Psoas muscle (tissue), 8 donors: ENCODE measurements around the gene ATP5IF1. TPM values are rescaled to one million over a fixed set of nuclear protein-coding genes. Genes with fewer than 3 reads are reported as not detected.
A peak's percentile ranks its signal among the peaks of the same experiment; 100 is the strongest.

Experiments
- ATAC-seq, 4 donors: fragments of 200-7000 bp; cut with Tn5 transposase; one replicate each; pipeline ENCODE4 v1.9.1; 2020; ENCODE audit warnings: moderate library complexity in 3 of 4, mild to moderate bottlenecking in 2 of 4
- DNase-seq, 2 donors: peaks; one replicate each; pipeline ENCODE4 v3.0.0-alpha.2; 2020
- H3K27ac ChIP-seq: fragments of 200-600 bp; one replicate; pipeline ENCODE4 v1.8.0; 2022
- H3K27me3 ChIP-seq, 3 donors: fragments of 200-600 bp in 1 of 3; one replicate each; pipeline versions ENCODE4 v1.6.1 to v1.8.0; 2013 to 2022; ENCODE audit warnings: low read length in 2 of 3, mild to moderate bottlenecking in 2 of 3, moderate library complexity in 1 of 3; ENCODE audit not compliant: insufficient read depth in 3 of 3
- H3K36me3 ChIP-seq, 2 donors: fragments of 200-600 bp in 1 of 2; one replicate each; pipeline versions ENCODE4 v1.6.1 to v1.8.0; 2013 to 2022; ENCODE audit warnings: low read depth in 1 of 2, mild to moderate bottlenecking in 1 of 2, moderate library complexity in 1 of 2; ENCODE audit not compliant: insufficient read depth in 1 of 2
- H3K4me1 ChIP-seq: fragments of 200-600 bp; one replicate; pipeline ENCODE4 v1.8.0; 2022
- H3K4me3 ChIP-seq: fragments of 200-600 bp; one replicate; pipeline ENCODE4 v1.8.0; 2022; ENCODE audit warnings: mild to moderate bottlenecking
- H3K9me3 ChIP-seq: fragments of 200-600 bp; one replicate; pipeline ENCODE4 v1.8.0; 2022
- CTCF ChIP-seq: fragments of 200-600 bp; IDR thresholded peaks from one replicate; pipeline ENCODE4 v1.8.0; 2022; ENCODE audit warnings: antibody characterized with exemption
- WGBS, 3 donors: extraction: QIAGEN DNeasy Blood & Tissue Kit; methylation state at CpG; one replicate each; pipeline versions ENCODE4 v1.1.6 to v1.1.7; 2013; 5-methylcytosine and 5-hydroxymethylcytosine counted together
- intact Hi-C, 2 donors: fragments of 100-400 bp; cut with DNase I; formaldehyde crosslinking; loops; one replicate each; pipeline versions ENCODE4 v1.11.0 to v1.14.2; 2022
- polyA plus RNA-seq, 3 donors: library from polyadenylated mRNA; stranded (reverse); fragments of 200-250 nt; gene quantifications; one replicate each; pipeline ENCODE4 v1.2.3, GENCODE V29; 2013
- total RNA-seq, 4 donors: library from RNA; stranded (reverse); fragmentation: NEBNext Ultra II Directional in 2 of 4; extraction: Animal tissue kit (Norgen Biotek cat#: 25700) in 2 of 4; gene quantifications; one replicate each; pipeline versions ENCODE4 v1.2.1 to v1.2.4, GENCODE V29; 2021 to 2023
- donor health status: healthy with polysubstance abuse.
- donor health status: DM: no; HTN: no; CAD: no; lungs with moderate emphysema.
- donor health status: Bipolar disorder and iron deficiency.
- donor health status: healthy.
- donor health status: DM: yes; HTN: yes; CAD: no.
- donor health status: DM: no; HTN: no; CAD: no.
- donor health status: DM: no; HTN: no; CAD: no.
- donor health status: DM: yes; HTN: yes; CAD: no.

Gene ATP5IF1
- total and polyA plus RNA-seq, 7 donors: 124 to 332 (median 219) TPM

DNA sequence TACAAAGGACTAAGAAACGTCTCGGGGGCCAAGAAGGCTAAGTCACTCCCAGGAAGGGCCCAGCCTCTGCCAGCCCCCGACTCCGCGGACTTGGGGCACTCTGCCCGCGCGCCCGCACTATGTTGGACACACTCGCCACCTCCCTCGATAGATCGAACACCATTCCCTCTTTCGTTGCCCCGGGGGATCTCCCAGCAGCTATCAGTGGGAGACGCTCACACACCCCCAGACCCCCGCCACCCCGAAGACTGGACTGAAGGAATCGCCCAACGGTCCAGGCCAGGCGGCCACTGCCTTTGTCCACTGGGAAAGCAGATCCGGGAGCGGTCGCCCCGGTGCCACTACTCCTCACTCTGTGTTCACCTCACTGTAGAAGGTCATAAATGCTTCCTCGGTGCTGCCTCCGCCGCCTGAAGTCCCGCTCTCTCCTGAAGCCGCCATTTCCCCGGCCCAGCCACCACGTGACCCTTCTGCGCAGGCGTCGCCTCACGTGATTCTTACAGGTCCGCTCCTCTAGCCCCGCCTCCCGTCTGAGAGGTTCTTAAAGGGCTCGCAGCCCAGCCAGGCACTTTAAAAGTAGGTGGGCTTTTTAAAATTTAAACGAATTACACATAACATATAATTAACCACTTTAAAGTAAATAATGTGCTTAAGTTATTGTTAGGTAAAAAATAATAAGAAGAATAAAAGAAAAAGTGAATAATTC, 3.2 kb upstream of the ATP5IF1 start, which contains the start of gene DNAJC8:
Gene DNAJC8, minus strand, starts transcription at position 472 of the 706 bp plus-strand sequence. Its CDS starts 31 bp downstream, at position 441.
- Histone ChIP-seq H3K4me1 (peaks cover 30% of the 10 kb centered on the region), H3K4me3 (peak within 1 kb of the TSS; percentile 83), H3K27ac (peak within 1 kb of the TSS; percentile 86), H3K36me3 (peaks cover 0 to 31% of the 10 kb centered on the region in 2 donors), H3K27me3 (no peaks in the 10 kb centered on the region), H3K9me3 (no peaks in the 10 kb centered on the region)
- TF ChIP-seq CTCF: no peak
- intact Hi-C loops: no loop called here
- peak; percentile 96 to 97 for DNase-seq
- WGBS, 3 donors: 0 to 1% (median 1%) methylated on average over 40 of the region's 40 CpGs
- peak; percentile 75 to 84 (median 80) for ATAC-seq

DNA sequence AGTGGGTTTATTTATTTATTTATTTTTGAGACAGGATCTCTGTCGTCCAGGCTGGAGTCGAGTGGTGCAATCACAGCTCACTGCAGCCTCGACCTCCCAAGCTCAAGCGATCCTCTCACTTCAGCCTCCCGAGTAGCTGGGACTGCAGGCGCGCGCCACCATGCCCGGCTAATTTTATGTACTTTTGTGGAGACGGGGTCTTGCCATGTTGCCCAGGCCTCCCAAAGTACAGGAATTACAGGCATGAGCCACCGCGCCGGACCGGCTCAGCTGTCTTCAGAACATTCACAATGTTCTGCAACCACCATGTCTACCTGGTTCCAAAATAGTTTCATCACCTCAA, 2.7 kb upstream of the ATP5IF1 start:
- no peaks in the 10 kb centered on the region for H3K9me3 ChIP-seq
- WGBS, 3 donors: 59 to 64% (median 61%) methylated on average over 14 of the region's 14 CpGs
- ATAC-seq: no peak
- H3K4me1 ChIP-seq: peaks cover 35% of the 10 kb centered on the region
- H3K27me3 ChIP-seq: no peaks in the 10 kb centered on the region
- H3K4me3 ChIP-seq: peak overlapping the region; percentile 83
- intact Hi-C loops: no loop called here
- TF ChIP-seq CTCF: no peak
- DNase-seq: peak in 1 of 2 donors; percentile 28
- H3K27ac ChIP-seq: peak overlapping the region; percentile 86
- H3K36me3 ChIP-seq: peaks cover 0 to 30% of the 10 kb centered on the region in 2 donors

DNA sequence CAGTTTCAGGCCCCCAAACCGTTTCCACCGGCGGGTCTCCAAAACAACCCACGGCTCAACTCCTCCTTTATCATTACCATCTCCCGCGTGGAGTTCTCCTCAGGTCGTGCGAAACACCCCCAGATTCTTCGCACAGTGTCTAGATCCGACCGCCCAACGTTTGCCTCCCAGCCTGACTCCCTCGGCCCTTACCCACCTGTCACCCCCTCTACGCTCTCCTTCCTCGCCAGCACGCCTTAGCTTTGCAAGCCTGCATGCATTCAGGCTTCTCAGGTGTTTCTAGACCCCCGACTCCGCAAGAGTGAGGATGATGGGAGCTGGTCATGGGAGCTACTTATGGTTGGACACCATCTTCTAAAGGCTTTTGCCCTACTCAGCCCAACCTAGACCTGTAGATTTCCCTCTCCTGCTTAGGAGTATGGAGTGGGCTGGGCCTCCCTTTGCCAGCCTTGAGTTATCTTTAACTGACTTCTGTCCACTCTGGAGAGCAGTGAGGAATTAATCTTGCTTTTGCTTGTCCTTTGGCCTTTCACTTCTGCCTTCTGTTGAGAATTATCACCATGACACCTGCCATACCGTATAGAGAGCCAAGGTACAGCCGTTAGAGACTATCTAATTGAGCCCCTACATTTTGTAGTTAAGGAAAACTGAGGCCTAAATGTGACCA, 865 bp downstream of the ATP5IF1 start:
- H3K9me3 ChIP-seq: no peaks in the 10 kb centered on the region
- DNase-seq (no peak), ATAC-seq (no peak)
- peak overlapping the region; percentile 86 for H3K27ac ChIP-seq
- intact Hi-C loops: no loop called here
- peak overlapping the region; percentile 79 for H3K4me3 ChIP-seq
- 6 to 8% (median 8%) methylated on average over 20 of the region's 20 CpGs for WGBS, 3 donors
- TF ChIP-seq CTCF: no peak
- peaks cover 0 to 16% of the 10 kb centered on the region in 2 donors for H3K36me3 ChIP-seq
- H3K4me1 ChIP-seq: peaks cover 43% of the 10 kb centered on the region
- H3K27me3 ChIP-seq: no peaks in the 10 kb centered on the region

GRCh38 chr1:28239004-28239403, 3.1 kb downstream of the ATP5IF1 start:
- peaks cover 0 to 16% of the 10 kb centered on the region in 2 donors for H3K36me3 ChIP-seq
- 26 to 45% (median 33%) methylated on average over 2 of the region's 2 CpGs for WGBS, 3 donors
- H3K27ac ChIP-seq: peak overlapping the region; percentile 86
- intact Hi-C loops: no loop called here
- ATAC-seq (no peak), DNase-seq (no peak)
- no peak for TF ChIP-seq CTCF
- no peaks in the 10 kb centered on the region for H3K9me3 ChIP-seq
- H3K4me1 ChIP-seq: peaks cover 50% of the 10 kb centered on the region
- no peak overlapping the region for H3K4me3 ChIP-seq
- H3K27me3 ChIP-seq: no peaks in the 10 kb centered on the region
